Measurements from ENCODE around the gene TMEM204. TPM values are rescaled to one million over a fixed set of nuclear protein-coding genes. Genes with fewer than 3 reads are reported as not detected.

TMEM204 gene
- total RNA-seq, 4 donors from 2014 or later: 14.7 to 27.7 (median 22.1) TPM

- ATAC-seq (no peak), DNase-seq (no peak)
- no peaks in the 10 kb centered on the region for H3K9me3 ChIP-seq
- intact Hi-C loops (cut with DNase I; ENCODE audit: low total_unique reads) (no loop called here), in situ Hi-C loops (cut with MboI; ENCODE audit: low sequenced_read_pairs in 4 of 4) (no loop called here)
- TF ChIP-seq CTCF (IDR thresholded peaks at IDR 0.05 in 4 of 5, conservative IDR thresholded peaks at IDR 0.05 in 1 of 5) (no peak), POLR2A (IDR thresholded peaks at IDR 0.05) (no peak)
- H3K27me3 ChIP-seq: no peaks in the 10 kb centered on the region
- H3K27ac ChIP-seq: peak overlapping the region; percentile 86 to 94 (median 89)
- H3K4me3 ChIP-seq: peak overlapping the region; percentile 58 to 74 (median 65)
- peaks cover 19 to 26% of the 10 kb centered on the region in 2 donors for H3K4me1 ChIP-seq
- H3K36me3 ChIP-seq: peaks cover 0 to 13% of the 10 kb centered on the region in 2 donors
Observed at GRCh38 chr16:1535391-1536291, 2.2 kb downstream of the TMEM204 start.

GRCh38 chr16:1536601-1537000, 3.1 kb downstream of the TMEM204 start:
- peaks cover 17 to 24% of the 10 kb centered on the region in 2 donors for H3K4me1 ChIP-seq
- no peak for ATAC-seq
- in situ Hi-C loops (cut with MboI; ENCODE audit: low sequenced_read_pairs in 4 of 4): no loop called here
- peaks cover 0 to 13% of the 10 kb centered on the region in 2 donors for H3K36me3 ChIP-seq
- TF ChIP-seq POLR2A (IDR thresholded peaks at IDR 0.05) (no peak), CTCF (IDR thresholded peaks at IDR 0.05 in 4 of 5, conservative IDR thresholded peaks at IDR 0.05 in 1 of 5) (no peak)
- H3K9me3 ChIP-seq: no peaks in the 10 kb centered on the region
- H3K27ac ChIP-seq: peak overlapping the region; percentile 86 to 94 (median 89)
- intact Hi-C loops (cut with DNase I; ENCODE audit: low total_unique reads): no loop called here
- H3K4me3 ChIP-seq: peak overlapping the region; percentile 41 to 74 (median 61)
- no peak for DNase-seq
- no peaks in the 10 kb centered on the region for H3K27me3 ChIP-seq

GRCh38 chr16:1537138-1537577, 3.7 kb downstream of the TMEM204 start:
- Histone ChIP-seq H3K27me3 (no peaks in the 10 kb centered on the region), H3K36me3 (peaks cover 0 to 13% of the 10 kb centered on the region in 2 donors), H3K4me3 (peak overlapping the region; percentile 41 to 74 (median 61)), H3K9me3 (no peaks in the 10 kb centered on the region), H3K4me1 (peaks cover 12 to 19% of the 10 kb centered on the region in 2 donors), H3K27ac (peak overlapping the region; percentile 7 to 94 (median 89))
- no peak for TF ChIP-seq CTCF (IDR thresholded peaks at IDR 0.05 in 4 of 5, conservative IDR thresholded peaks at IDR 0.05 in 1 of 5)
- peak in 1 of 2 donors; percentile 14 for TF ChIP-seq POLR2A (IDR thresholded peaks at IDR 0.05)
- in situ Hi-C loops (cut with MboI; ENCODE audit: low sequenced_read_pairs in 4 of 4) (no loop called here), intact Hi-C loops (cut with DNase I; ENCODE audit: low total_unique reads) (no loop called here)
- no peak for ATAC-seq
- no peak for DNase-seq

GRCh38 chr16:1537763-1538289, 4.4 kb downstream of the TMEM204 start:
- peak overlapping the region; percentile 7 to 94 (median 89) for H3K27ac ChIP-seq

More at GRCh38 chr16:1537763-1538289, 4.4 kb downstream of the TMEM204 start:
- Histone ChIP-seq H3K4me1 (peaks cover 13 to 16% of the 10 kb centered on the region in 2 donors), H3K36me3 (peaks cover 0 to 18% of the 10 kb centered on the region in 2 donors), H3K27me3 (no peaks in the 10 kb centered on the region), H3K9me3 (no peaks in the 10 kb centered on the region), H3K4me3 (peak overlapping the region in 3 of 4 donors; percentile 41 to 74 (median 64))
- no peak for TF ChIP-seq CTCF (IDR thresholded peaks at IDR 0.05 in 4 of 5, conservative IDR thresholded peaks at IDR 0.05 in 1 of 5)
- no peak for TF ChIP-seq POLR2A (IDR thresholded peaks at IDR 0.05)
- intact Hi-C loops (cut with DNase I; ENCODE audit: low total_unique reads): no loop called here
- ATAC-seq: no peak
- DNase-seq: no peak
- in situ Hi-C loops (cut with MboI; ENCODE audit: low sequenced_read_pairs in 4 of 4): no loop called here
